Measurements from ENCODE around the gene MIB2.

The MIB2 gene

DNA sequence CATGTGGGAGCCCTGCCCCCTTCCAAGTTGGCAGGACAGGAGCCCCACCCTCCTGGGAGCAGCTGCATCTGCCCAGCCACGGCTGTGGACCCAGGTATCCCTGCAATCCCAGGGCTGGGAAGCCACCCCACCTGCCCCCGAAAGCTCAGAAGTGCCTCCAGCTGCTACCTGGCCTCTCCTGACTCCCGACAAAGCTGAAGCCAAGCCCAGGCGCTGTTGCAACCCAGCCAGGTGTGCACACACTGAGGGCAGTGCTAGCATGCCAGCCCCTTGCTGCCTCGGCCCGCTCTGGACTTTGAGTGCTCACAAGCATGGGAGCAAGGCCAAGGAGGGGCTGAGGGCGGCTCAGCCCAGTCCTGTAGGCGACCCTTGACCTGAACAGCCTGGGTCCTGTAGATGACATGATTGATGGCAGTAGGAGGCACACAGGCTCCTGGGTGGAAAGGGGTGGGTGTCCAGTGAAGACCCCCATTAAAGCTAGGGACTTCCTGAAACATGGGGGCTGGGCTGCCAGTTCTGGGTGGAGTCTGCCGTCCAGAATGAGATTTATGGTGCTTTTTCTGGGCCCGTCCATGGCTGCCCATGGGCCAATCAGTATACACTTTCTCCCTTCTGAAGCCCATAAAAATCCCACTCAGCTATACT lies 37.8 kb upstream of the MIB2 start:
- H3K4me1 ChIP-seq (ENCODE audit: control extremely low read depth in 1 of 4, control insufficient read depth in 4 of 4, insufficient read depth in 4 of 4, low read length in 3 of 4): peaks cover 5 to 20% (median 17%) of the 10 kb centered on the region in 4 experiments
- no peak overlapping the region for H3K27ac ChIP-seq (ENCODE audit: insufficient read depth in 1 of 2, low read depth in 1 of 2, low read length in 2 of 2, poor library complexity in 1 of 2, severe bottlenecking in 2 of 2)
- CTCF ChIA-PET: interaction anchor here (1.1 to 1.5 kb wide), 3 partner anchors 13 to 40 kb away, joined by 3 to 4 read pairs (median 3); no protein-coding TSS in a partner anchor
- peaks cover 2 to 18% (median 9%) of the 10 kb centered on the region in 5 experiments for H3K27me3 ChIP-seq (replicated peaks in 2 of 5; ENCODE audit: control insufficient read depth in 4 of 5, insufficient read depth in 5 of 5, low read length in 4 of 5)
- no peaks in the 10 kb centered on the region for H3K36me3 ChIP-seq (ENCODE audit: control insufficient read depth in 4 of 4, insufficient read depth in 4 of 4, low read length in 3 of 4)
- no peak for DNase-seq
- H3K4me3 ChIP-seq (ENCODE audit: control insufficient read depth in 1 of 7, extremely low read depth in 1 of 7, insufficient read depth in 4 of 7, low read depth in 2 of 7, low read length in 6 of 7): no peak overlapping the region
- POLR2A ChIA-PET: no interaction called here
- WGBS (ENCODE audit: insufficient coverage): 84% methylated on average over 9 of the region's 10 CpGs
- no peaks in the 10 kb centered on the region for H3K9me3 ChIP-seq (ENCODE audit: control extremely low read depth in 1 of 5, control insufficient read depth in 4 of 5, insufficient read depth in 2 of 5, low read depth in 1 of 5, low read length in 4 of 5)

GRCh38 chr1:1578371-1578940 lies 36.8 kb upstream of the MIB2 start:
- ChIA-PET CTCF (interaction anchor here (1.1 to 1.5 kb wide), 4 partner anchors 10 to 39 kb away, joined by 3 to 4 read pairs (median 3); no protein-coding TSS in a partner anchor), POLR2A (no interaction called here)
- WGBS (ENCODE audit: insufficient coverage): 89% methylated on average over 13 of the region's 13 CpGs

GRCh38 chr1:1582585-1583346 lies 32.5 kb upstream of the MIB2 start:
- ChIA-PET POLR2A (no interaction called here), CTCF (no interaction called here)
- DNase-seq: no peak
- no peaks in the 10 kb centered on the region for H3K9me3 ChIP-seq (ENCODE audit: control extremely low read depth in 1 of 5, control insufficient read depth in 4 of 5, insufficient read depth in 2 of 5, low read depth in 1 of 5, low read length in 4 of 5)
- H3K27me3 ChIP-seq (replicated peaks in 2 of 5; ENCODE audit: control insufficient read depth in 4 of 5, insufficient read depth in 5 of 5, low read length in 4 of 5): peaks cover 2 to 39% (median 13%) of the 10 kb centered on the region in 5 experiments
- no peak overlapping the region for H3K27ac ChIP-seq (ENCODE audit: insufficient read depth in 1 of 2, low read depth in 1 of 2, low read length in 2 of 2, poor library complexity in 1 of 2, severe bottlenecking in 2 of 2)
- WGBS (ENCODE audit: insufficient coverage): 86% methylated on average over 8 of the region's 9 CpGs
- no peaks in the 10 kb centered on the region for H3K4me1 ChIP-seq (ENCODE audit: control extremely low read depth in 1 of 4, control insufficient read depth in 4 of 4, insufficient read depth in 4 of 4, low read length in 3 of 4)
- no peak overlapping the region for H3K4me3 ChIP-seq (ENCODE audit: control insufficient read depth in 1 of 7, extremely low read depth in 1 of 7, insufficient read depth in 4 of 7, low read depth in 2 of 7, low read length in 6 of 7)
- no peaks in the 10 kb centered on the region for H3K36me3 ChIP-seq (ENCODE audit: control insufficient read depth in 4 of 4, insufficient read depth in 4 of 4, low read length in 3 of 4)

More at GRCh38 chr1:1578371-1578940, 36.8 kb upstream of the MIB2 start:
- no peak for DNase-seq
- Histone ChIP-seq H3K36me3 (ENCODE audit: control insufficient read depth in 4 of 4, insufficient read depth in 4 of 4, low read length in 3 of 4) (no peaks in the 10 kb centered on the region), H3K27me3 (replicated peaks in 2 of 5; ENCODE audit: control insufficient read depth in 4 of 5, insufficient read depth in 5 of 5, low read length in 4 of 5) (peaks cover 2 to 26% (median 16%) of the 10 kb centered on the region in 5 experiments), H3K9me3 (ENCODE audit: control extremely low read depth in 1 of 5, control insufficient read depth in 4 of 5, insufficient read depth in 2 of 5, low read depth in 1 of 5, low read length in 4 of 5) (no peaks in the 10 kb centered on the region), H3K4me3 (ENCODE audit: control insufficient read depth in 1 of 7, extremely low read depth in 1 of 7, insufficient read depth in 4 of 7, low read depth in 2 of 7, low read length in 6 of 7) (no peak overlapping the region), H3K27ac (ENCODE audit: insufficient read depth in 1 of 2, low read depth in 1 of 2, low read length in 2 of 2, poor library complexity in 1 of 2, severe bottlenecking in 2 of 2) (no peak overlapping the region), H3K4me1 (ENCODE audit: control extremely low read depth in 1 of 4, control insufficient read depth in 4 of 4, insufficient read depth in 4 of 4, low read length in 3 of 4) (peaks cover 5 to 13% (median 9%) of the 10 kb centered on the region in 4 experiments)

DNA sequence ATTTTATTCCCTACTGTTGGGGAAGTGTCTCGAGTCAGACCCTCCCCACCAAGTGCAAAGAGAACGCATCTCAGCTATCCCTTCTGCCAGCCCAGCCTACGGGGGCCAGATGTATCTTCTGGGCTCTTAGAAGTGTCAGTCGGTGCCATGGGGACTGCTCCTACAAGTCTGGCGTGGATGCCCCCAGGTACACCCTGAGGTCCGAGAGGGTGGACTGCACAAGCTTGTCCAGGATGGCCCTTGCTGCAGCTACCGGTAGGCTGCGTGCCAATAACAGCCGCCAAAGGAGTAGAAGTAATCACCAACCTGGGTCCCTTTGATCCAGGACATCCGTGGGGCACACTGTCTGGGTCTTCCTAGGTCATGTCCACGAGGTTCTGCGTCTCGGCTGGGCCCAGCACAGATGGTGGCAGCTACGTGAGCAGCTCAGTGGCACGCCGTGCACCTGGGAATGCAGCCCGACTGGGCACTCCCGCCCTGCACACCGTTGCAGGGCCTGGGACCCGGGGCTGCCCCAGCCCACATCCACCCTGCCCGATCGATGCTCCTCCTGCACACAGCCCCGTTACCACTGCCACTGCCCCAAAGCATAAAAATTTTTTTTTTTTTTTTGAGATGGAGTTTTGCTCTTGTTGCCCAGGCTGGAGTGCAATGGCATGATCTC lies 31.8 kb upstream of the MIB2 start:
- Histone ChIP-seq H3K4me1 (ENCODE audit: control extremely low read depth in 1 of 4, control insufficient read depth in 4 of 4, insufficient read depth in 4 of 4, low read length in 3 of 4) (no peaks in the 10 kb centered on the region), H3K4me3 (ENCODE audit: control insufficient read depth in 1 of 7, extremely low read depth in 1 of 7, insufficient read depth in 4 of 7, low read depth in 2 of 7, low read length in 6 of 7) (no peak overlapping the region), H3K27ac (ENCODE audit: insufficient read depth in 1 of 2, low read depth in 1 of 2, low read length in 2 of 2, poor library complexity in 1 of 2, severe bottlenecking in 2 of 2) (no peak overlapping the region), H3K27me3 (replicated peaks in 2 of 5; ENCODE audit: control insufficient read depth in 4 of 5, insufficient read depth in 5 of 5, low read length in 4 of 5) (peaks cover 2 to 35% (median 14%) of the 10 kb centered on the region in 5 experiments), H3K36me3 (ENCODE audit: control insufficient read depth in 4 of 4, insufficient read depth in 4 of 4, low read length in 3 of 4) (no peaks in the 10 kb centered on the region), H3K9me3 (ENCODE audit: control extremely low read depth in 1 of 5, control insufficient read depth in 4 of 5, insufficient read depth in 2 of 5, low read depth in 1 of 5, low read length in 4 of 5) (no peaks in the 10 kb centered on the region)
- ChIA-PET POLR2A (interaction anchor here (0.6 kb wide), 1 partner anchor 74 kb away, joined by 3 read pairs; no protein-coding TSS in a partner anchor), CTCF (no interaction called here)
- WGBS (ENCODE audit: insufficient coverage): 88% methylated on average over 20 of the region's 23 CpGs
- no peak for DNase-seq

- Histone ChIP-seq H3K9me3 (ENCODE audit: control extremely low read depth in 1 of 5, control insufficient read depth in 4 of 5, insufficient read depth in 2 of 5, low read depth in 1 of 5, low read length in 4 of 5) (no peaks in the 10 kb centered on the region), H3K27me3 (replicated peaks in 2 of 5; ENCODE audit: control insufficient read depth in 4 of 5, insufficient read depth in 5 of 5, low read length in 4 of 5) (peaks cover 0 to 9% (median 5%) of the 10 kb centered on the region in 5 experiments), H3K27ac (ENCODE audit: insufficient read depth in 1 of 2, low read depth in 1 of 2, low read length in 2 of 2, poor library complexity in 1 of 2, severe bottlenecking in 2 of 2) (no peak overlapping the region), H3K4me3 (ENCODE audit: control insufficient read depth in 1 of 7, extremely low read depth in 1 of 7, insufficient read depth in 4 of 7, low read depth in 2 of 7, low read length in 6 of 7) (no peak overlapping the region), H3K4me1 (ENCODE audit: control extremely low read depth in 1 of 4, control insufficient read depth in 4 of 4, insufficient read depth in 4 of 4, low read length in 3 of 4) (no peaks in the 10 kb centered on the region), H3K36me3 (ENCODE audit: control insufficient read depth in 4 of 4, insufficient read depth in 4 of 4, low read length in 3 of 4) (no peaks in the 10 kb centered on the region)
- CTCF ChIA-PET: no interaction called here
- POLR2A ChIA-PET: no interaction called here
- no peak for DNase-seq
- WGBS (ENCODE audit: insufficient coverage): 96% methylated on average over 12 of the region's 13 CpGs
These were observed 23.8 kb upstream of the MIB2 start for GRCh38 chr1:1591452-1591851.

- ChIA-PET POLR2A (no interaction called here), CTCF (no interaction called here)
- 91% methylated on average over 20 of the region's 24 CpGs for WGBS (ENCODE audit: insufficient coverage)
- Histone ChIP-seq H3K36me3 (ENCODE audit: control insufficient read depth in 4 of 4, insufficient read depth in 4 of 4, low read length in 3 of 4) (no peaks in the 10 kb centered on the region), H3K4me3 (ENCODE audit: control insufficient read depth in 1 of 7, extremely low read depth in 1 of 7, insufficient read depth in 4 of 7, low read depth in 2 of 7, low read length in 6 of 7) (no peak overlapping the region), H3K27me3 (replicated peaks in 2 of 5; ENCODE audit: control insufficient read depth in 4 of 5, insufficient read depth in 5 of 5, low read length in 4 of 5) (peaks cover 0 to 26% (median 5%) of the 10 kb centered on the region in 5 experiments), H3K27ac (ENCODE audit: insufficient read depth in 1 of 2, low read depth in 1 of 2, low read length in 2 of 2, poor library complexity in 1 of 2, severe bottlenecking in 2 of 2) (no peak overlapping the region), H3K4me1 (ENCODE audit: control extremely low read depth in 1 of 4, control insufficient read depth in 4 of 4, insufficient read depth in 4 of 4, low read length in 3 of 4) (peaks cover 0 to 10% (median 7%) of the 10 kb centered on the region in 4 experiments), H3K9me3 (ENCODE audit: control extremely low read depth in 1 of 5, control insufficient read depth in 4 of 5, insufficient read depth in 2 of 5, low read depth in 1 of 5, low read length in 4 of 5) (no peaks in the 10 kb centered on the region)
- DNase-seq: no peak
These were observed 21.3 kb upstream of the MIB2 start for GRCh38 chr1:1593834-1594601.
